Gastrocnemius medialis (tissue), 4 donors: ENCODE data around the gene TP53AIP1. TPM values are rescaled to one million over a fixed set of nuclear protein-coding genes. Genes with fewer than 3 reads are reported as not detected.

Experiments
- ATAC-seq, 2 donors: fragments of 150-250 bp; one replicate each; pipeline ENCODE4 v1.9.1; 2016
- DNase-seq, 2 donors: peaks; one replicate each; pipeline ENCODE4 v3.0.0-alpha.2; 2019
- H3K27ac ChIP-seq, 4 donors: fragments of 200-600 bp; sonication (generic); 1 replicate in 1 of 4; 2 replicates in 3 of 4; pipeline ENCODE4 v1.5.1; 2016 to 2018; ENCODE audit warnings: mild to moderate bottlenecking in 2 of 4, moderate library complexity in 1 of 4
- H3K27me3 ChIP-seq, 3 donors: fragments of 200-600 bp; sonication (generic) in 2 of 3; 1 replicate in 1 of 3; 2 replicates in 2 of 3; pipeline versions ENCODE4 v1.5.1 to v1.6.0; 2016 to 2019; ENCODE audit warnings: mild to moderate bottlenecking in 1 of 3, moderate library complexity in 1 of 3
- H3K36me3 ChIP-seq, 2 donors: fragments of 200-600 bp; sonication (generic) in 1 of 2; one replicate each; pipeline ENCODE4 v1.5.1; 2017 to 2018
- H3K4me1 ChIP-seq, 2 donors: fragments of 200-600 bp; sonication (generic) in 1 of 2; one replicate each; pipeline ENCODE4 v1.5.1; 2016 to 2017; ENCODE audit warnings: mild to moderate bottlenecking in 2 of 2
- H3K4me3 ChIP-seq, 4 donors: fragments of 200-600 bp; sonication (generic) in 3 of 4; 1 replicate in 1 of 4; 2 replicates in 3 of 4; pipeline ENCODE4 v1.5.1; 2016 to 2019; ENCODE audit warnings: mild to moderate bottlenecking in 2 of 4
- H3K9me3 ChIP-seq, 3 donors: fragments of 200-600 bp; sonication (generic) in 2 of 3; 1 replicate in 1 of 3; 2 replicates in 2 of 3; pipeline ENCODE4 v1.5.1; 2016 to 2019
- POLR2A ChIP-seq, 2 donors: fragments of 450-650 bp; IDR thresholded peaks; one replicate each; pipeline ENCODE4 v1.6.1; 2017; ENCODE audit warnings: antibody characterized with exemption in 2 of 2, mild to moderate bottlenecking in 2 of 2, moderate library complexity in 2 of 2
- in situ Hi-C, 4 donors: fragments of 200-750 bp; cut with MboI; loops; one replicate each; pipeline versions ENCODE4 v1.15.0 to v1.8.0; 2017; ENCODE audit warnings: low sequenced_read_pairs in 4 of 4
- intact Hi-C: fragments of 100-400 bp; cut with DNase I; formaldehyde crosslinking; loops from one replicate; pipeline ENCODE4 v1.15.1; 2023; ENCODE audit warnings: low total_unique reads
- total RNA-seq, 4 donors: library from RNA; depleted of rRNA; stranded (reverse); fragments of >200 nt; gene quantifications; one replicate each; pipeline versions ENCODE4 v1.1.0 to v1.2.3, GENCODE V29; 2016
- TF ChIP-seq, protein P1 (sequence below), 5 experiments: fragments of 450-650 bp in 3 of 5; fragments of 200-600 bp in 2 of 5; sonication (generic) in 2 of 5; IDR thresholded peaks in 4 of 5; conservative IDR thresholded peaks in 1 of 5; 1 replicate in 4 of 5; 2 replicates in 1 of 5; pipeline ENCODE4 v1.5.1; 2016 to 2019; ENCODE audit warnings: antibody characterized with exemption in 5 of 5, mild to moderate bottlenecking in 3 of 5, moderate library complexity in 3 of 5

TP53AIP1 gene
- total RNA-seq, 4 donors from 2014 or later = not detected

DNA sequence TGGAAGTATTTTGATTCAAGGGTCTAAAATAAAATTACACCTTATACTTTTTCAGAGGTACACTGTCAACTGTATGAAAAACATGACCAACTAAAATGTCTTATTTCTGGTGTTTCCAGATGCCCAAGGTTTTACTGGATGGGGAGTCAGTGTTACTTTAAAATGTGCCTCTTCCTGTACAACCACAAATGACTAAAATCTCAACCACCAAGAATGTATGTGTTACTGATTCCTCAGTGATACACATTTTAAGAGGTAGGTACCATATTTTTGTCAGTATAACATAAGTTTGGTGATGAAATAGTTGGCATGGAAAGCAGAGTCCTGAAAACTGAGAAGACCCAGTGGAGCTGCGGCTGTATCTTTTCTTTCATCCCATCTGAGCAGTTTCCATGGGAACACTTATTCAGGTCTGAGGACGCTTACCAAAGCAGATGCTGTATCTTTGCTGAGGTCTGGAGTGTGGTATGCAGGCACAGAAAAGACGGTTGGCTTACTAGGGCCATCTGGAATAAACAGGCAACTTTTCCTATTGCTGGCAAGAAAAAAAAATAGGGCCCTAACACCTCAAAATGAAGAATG lies 21.2 kb upstream of the TP53AIP1 start:
- in situ Hi-C loops = loop anchor here in 1 of 4 donors (25.0 kb wide), 1 partner anchor 802 kb away; no protein-coding TSS in a partner anchor
- Histone ChIP-seq H3K4me1 (no peaks in the 10 kb centered on the region), H3K9me3 (no peaks in the 10 kb centered on the region), H3K4me3 (no peak overlapping the region), H3K36me3 (peaks cover 0 to 9% of the 10 kb centered on the region in 2 donors), H3K27me3 (no peaks in the 10 kb centered on the region), H3K27ac (no peak overlapping the region)
- TF ChIP-seq POLR2A (IDR thresholded peaks at IDR 0.05) = no peak
- TF ChIP-seq, protein P1, sequence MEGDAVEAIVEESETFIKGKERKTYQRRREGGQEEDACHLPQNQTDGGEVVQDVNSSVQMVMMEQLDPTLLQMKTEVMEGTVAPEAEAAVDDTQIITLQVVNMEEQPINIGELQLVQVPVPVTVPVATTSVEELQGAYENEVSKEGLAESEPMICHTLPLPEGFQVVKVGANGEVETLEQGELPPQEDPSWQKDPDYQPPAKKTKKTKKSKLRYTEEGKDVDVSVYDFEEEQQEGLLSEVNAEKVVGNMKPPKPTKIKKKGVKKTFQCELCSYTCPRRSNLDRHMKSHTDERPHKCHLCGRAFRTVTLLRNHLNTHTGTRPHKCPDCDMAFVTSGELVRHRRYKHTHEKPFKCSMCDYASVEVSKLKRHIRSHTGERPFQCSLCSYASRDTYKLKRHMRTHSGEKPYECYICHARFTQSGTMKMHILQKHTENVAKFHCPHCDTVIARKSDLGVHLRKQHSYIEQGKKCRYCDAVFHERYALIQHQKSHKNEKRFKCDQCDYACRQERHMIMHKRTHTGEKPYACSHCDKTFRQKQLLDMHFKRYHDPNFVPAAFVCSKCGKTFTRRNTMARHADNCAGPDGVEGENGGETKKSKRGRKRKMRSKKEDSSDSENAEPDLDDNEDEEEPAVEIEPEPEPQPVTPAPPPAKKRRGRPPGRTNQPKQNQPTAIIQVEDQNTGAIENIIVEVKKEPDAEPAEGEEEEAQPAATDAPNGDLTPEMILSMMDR (IDR thresholded peaks at IDR 0.05 in 4 of 5, conservative IDR thresholded peaks at IDR 0.05 in 1 of 5) = no peak
- intact Hi-C loops = no loop called here
- ATAC-seq = no peak
- DNase-seq = no peak

DNA sequence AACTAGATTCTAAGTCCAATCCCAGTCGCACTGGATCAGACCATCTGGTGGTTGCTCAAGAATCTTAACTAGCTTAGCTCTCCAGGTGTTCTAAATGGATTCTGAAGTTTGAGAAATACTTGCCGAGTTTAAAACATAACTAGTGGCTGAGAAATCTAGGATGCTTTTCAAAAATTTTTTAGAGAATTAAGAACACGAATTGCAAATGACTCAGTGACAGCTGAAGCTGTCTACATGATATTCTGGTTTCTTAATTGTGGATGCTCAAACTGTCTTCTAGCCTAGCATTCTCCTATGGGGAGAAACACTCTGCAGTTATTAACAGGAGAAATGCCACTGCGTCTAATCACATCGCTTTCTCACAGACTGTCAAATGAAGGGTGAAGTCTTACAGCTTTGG lies 20.2 kb upstream of the TP53AIP1 start:
- H3K36me3 ChIP-seq = peaks cover 0 to under 1% of the 10 kb centered on the region in 2 donors
- in situ Hi-C loops = loop anchor here in 1 of 4 donors (25.0 kb wide), 1 partner anchor 801 kb away; no protein-coding TSS in a partner anchor
- no peaks in the 10 kb centered on the region for H3K9me3 ChIP-seq
- no peak overlapping the region for H3K27ac ChIP-seq
- H3K27me3 ChIP-seq = no peaks in the 10 kb centered on the region
- H3K4me1 ChIP-seq = no peaks in the 10 kb centered on the region
- ATAC-seq = no peak
- TF ChIP-seq, protein P1 (IDR thresholded peaks at IDR 0.05 in 4 of 5, conservative IDR thresholded peaks at IDR 0.05 in 1 of 5) = no peak
- TF ChIP-seq POLR2A (IDR thresholded peaks at IDR 0.05) = no peak
- DNase-seq = no peak
- H3K4me3 ChIP-seq = no peak overlapping the region
- intact Hi-C loops = no loop called here

DNA sequence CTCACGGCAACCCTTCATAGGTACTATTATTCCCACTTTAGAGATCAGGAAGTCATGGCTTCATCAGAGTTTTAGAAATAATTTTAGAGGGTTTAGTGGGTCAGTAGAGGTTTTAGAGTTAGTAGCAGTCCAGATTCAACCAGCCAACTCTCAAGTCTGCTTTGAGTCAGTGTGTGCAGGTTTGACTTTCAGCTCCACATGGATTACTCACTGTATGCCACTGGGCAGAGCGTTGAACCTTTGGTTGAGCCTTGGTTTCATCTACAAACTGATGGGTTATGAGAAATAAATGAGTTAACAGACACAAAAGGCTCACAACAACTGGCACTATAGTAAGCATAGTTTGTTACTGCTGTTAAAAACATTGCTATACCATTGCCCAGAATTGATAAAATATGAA lies 19.0 kb upstream of the TP53AIP1 start:
- in situ Hi-C loops = loop anchor here in 1 of 4 donors (25.0 kb wide), 1 partner anchor 799 kb away; no protein-coding TSS in a partner anchor
- intact Hi-C loops = no loop called here
- no peaks in the 10 kb centered on the region for H3K4me1 ChIP-seq
- no peaks in the 10 kb centered on the region for H3K27me3 ChIP-seq
- no peaks in the 10 kb centered on the region for H3K36me3 ChIP-seq
- no peak for ATAC-seq
- TF ChIP-seq, protein P1 (IDR thresholded peaks at IDR 0.05 in 4 of 5, conservative IDR thresholded peaks at IDR 0.05 in 1 of 5) = no peak
- no peak for TF ChIP-seq POLR2A (IDR thresholded peaks at IDR 0.05)
- no peaks in the 10 kb centered on the region for H3K9me3 ChIP-seq
- H3K27ac ChIP-seq = no peak overlapping the region
- no peak overlapping the region for H3K4me3 ChIP-seq
- no peak for DNase-seq

DNA sequence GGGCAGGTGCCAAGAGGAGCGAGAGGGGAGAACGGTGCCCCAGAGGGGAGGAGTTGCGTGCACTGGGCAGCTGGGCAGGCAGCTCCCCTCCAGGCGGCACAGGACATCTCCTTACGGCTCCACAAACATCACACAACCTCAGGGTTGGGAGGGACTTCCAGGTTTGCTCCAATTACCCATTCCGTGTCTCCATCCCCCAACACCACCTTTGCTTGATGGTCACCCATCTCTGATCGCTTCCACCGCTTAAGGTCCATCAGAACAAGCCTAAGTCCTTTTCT lies 14.5 kb upstream of the TP53AIP1 start:
- no peak for ATAC-seq
- Histone ChIP-seq H3K36me3 (no peaks in the 10 kb centered on the region), H3K4me1 (no peaks in the 10 kb centered on the region), H3K4me3 (no peak overlapping the region), H3K9me3 (no peaks in the 10 kb centered on the region), H3K27me3 (no peaks in the 10 kb centered on the region), H3K27ac (no peak overlapping the region)
- intact Hi-C loops = no loop called here
- in situ Hi-C loops = loop anchor here in 2 of 4 donors (5.0 to 25.0 kb wide), 2 partner anchors 70 to 795 kb away; no protein-coding TSS in a partner anchor
- no peak for DNase-seq
- TF ChIP-seq, protein P1 (IDR thresholded peaks at IDR 0.05 in 4 of 5, conservative IDR thresholded peaks at IDR 0.05 in 1 of 5) = no peak
- TF ChIP-seq POLR2A (IDR thresholded peaks at IDR 0.05) = no peak
